KOPT-K1 (cell line): ENCODE results near the gene CLDN11.

ENCODE experiments used
- H3K27ac ChIP-seq: fragments of 200-600 bp; sonication (generic); 2 replicates; pipeline ENCODE4 v1.5.1; 2016; ENCODE audit warnings: antibody characterized with exemption, mild to moderate bottlenecking, low read depth, low read length; ENCODE audit not compliant: poor library complexity, severe bottlenecking
- H3K36me3 ChIP-seq: fragments of 200-600 bp; sonication (generic); 2 replicates; pipeline ENCODE4 v1.5.1; 2017; ENCODE audit warnings: antibody characterized with exemption, mild to moderate bottlenecking, low read length, moderate library complexity; ENCODE audit not compliant: insufficient read depth
- H3K9me3 ChIP-seq: fragments of 200-600 bp; sonication (generic); 2 replicates; pipeline ENCODE4 v1.5.1; 2017; ENCODE audit warnings: antibody characterized with exemption, low read length, mild to moderate bottlenecking; ENCODE audit not compliant: insufficient read depth, poor library complexity, severe bottlenecking

The CLDN11 gene

DNA sequence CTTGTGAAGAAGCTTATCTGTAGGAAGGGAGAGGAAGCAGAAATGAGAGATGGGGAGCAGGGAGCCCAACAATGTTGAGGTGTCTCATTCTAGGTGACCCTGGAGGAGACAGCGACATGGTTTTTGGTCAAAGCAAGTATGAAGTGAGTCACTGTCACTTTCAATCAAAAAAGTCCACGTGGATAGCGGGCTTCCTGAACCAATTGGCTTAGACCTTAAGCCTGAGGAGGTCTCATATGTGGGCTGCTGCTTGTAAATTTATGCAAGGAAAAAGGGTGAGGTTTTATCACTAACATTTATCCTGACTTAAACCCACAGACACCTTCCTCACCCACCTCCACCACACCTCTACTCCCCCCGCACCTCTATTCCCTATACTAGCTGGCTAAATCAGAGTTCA lies 22.7 kb downstream of the CLDN11 start:
- Histone ChIP-seq H3K36me3 (no peaks in the 10 kb centered on the region), H3K9me3 (no peaks in the 10 kb centered on the region), H3K27ac (no peak overlapping the region)

GRCh38 chr3:170442947-170443346 lies 24.3 kb downstream of the CLDN11 start:
- H3K27ac ChIP-seq = no peak overlapping the region
- no peaks in the 10 kb centered on the region for H3K36me3 ChIP-seq
- H3K9me3 ChIP-seq = no peaks in the 10 kb centered on the region

DNA sequence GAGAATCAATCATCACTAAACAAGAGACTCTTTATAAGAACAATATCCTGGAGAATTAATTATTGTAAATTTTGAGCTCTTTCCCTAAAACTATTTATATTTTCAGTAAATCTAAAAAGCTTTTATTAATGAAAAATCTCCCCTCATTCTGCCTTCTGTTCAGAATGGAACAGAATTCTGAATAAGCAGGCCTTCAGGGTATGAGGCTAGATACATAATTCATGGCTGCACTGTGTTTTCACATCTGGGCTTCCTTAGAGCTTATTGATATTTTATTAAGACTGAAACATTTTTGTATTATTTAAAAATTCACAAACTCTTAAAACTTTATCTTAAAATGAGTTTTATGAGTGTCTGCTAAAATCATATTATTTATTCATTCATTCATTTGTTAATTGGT lies 24.8 kb downstream of the CLDN11 start:
- Histone ChIP-seq H3K27ac (no peak overlapping the region), H3K9me3 (no peaks in the 10 kb centered on the region), H3K36me3 (no peaks in the 10 kb centered on the region)

DNA sequence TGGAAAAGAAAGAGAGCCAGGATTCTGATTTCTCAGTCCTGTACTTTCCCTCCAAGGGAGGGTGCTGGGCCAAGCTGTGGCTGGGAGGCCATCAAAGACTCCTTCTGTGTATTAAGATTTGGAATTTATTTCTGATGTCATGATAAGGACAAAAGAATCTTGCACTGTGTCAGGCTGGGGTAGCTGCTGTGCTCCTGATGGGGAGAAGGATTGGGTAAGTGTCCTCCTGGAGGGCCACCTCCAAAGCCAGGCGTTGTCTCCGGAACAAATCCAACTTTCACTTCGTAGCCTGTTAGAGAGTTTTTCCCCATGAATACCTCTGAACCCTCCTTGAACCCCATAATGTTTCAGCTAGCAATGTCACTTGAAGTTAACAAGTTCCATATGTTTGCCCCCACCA lies 29.9 kb downstream of the CLDN11 start:
- H3K36me3 ChIP-seq = no peaks in the 10 kb centered on the region
- H3K27ac ChIP-seq = no peak overlapping the region
- no peaks in the 10 kb centered on the region for H3K9me3 ChIP-seq

DNA sequence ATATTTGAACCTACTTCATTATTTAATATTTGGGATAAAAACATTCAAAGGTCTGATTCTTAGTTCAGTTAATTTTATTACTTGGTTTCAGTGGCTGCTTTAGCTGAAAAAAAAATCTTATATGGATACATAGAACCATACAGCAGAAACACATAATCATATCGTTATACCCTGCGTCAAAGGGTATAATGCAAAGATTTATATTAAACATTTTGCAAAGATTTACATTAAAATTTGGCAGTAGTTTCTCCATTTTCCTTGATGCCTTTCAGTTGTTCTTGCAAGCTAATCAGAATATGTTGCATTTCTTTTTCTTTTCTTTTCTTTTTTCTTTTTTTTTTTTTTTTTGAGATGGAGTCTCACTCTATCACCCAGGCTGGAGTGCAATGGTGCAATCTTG lies 31.4 kb downstream of the CLDN11 start:
- Histone ChIP-seq H3K9me3 (no peaks in the 10 kb centered on the region), H3K27ac (no peak overlapping the region), H3K36me3 (no peaks in the 10 kb centered on the region)

DNA sequence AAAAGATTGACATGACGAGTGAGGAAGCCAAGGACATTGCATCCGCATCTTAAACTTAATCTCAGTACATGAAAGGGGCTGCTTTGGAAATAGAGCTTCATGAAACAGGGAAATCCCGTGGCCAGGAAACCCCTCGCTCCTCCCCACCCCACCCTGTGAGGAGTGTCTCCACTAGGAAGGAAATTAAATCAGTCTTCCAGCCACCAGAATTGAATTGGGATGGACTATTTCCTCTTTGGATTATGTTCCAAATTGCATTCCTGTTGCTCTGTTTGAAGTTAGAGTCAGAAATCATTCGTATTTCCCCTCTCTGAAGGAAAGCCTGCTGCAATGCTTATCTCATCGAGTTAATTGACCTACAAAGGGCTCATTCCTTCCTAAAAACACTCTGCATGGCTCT lies 35.8 kb downstream of the CLDN11 start:
- no peaks in the 10 kb centered on the region for H3K9me3 ChIP-seq
- no peaks in the 10 kb centered on the region for H3K36me3 ChIP-seq
- H3K27ac ChIP-seq = no peak overlapping the region

- H3K36me3 ChIP-seq = no peaks in the 10 kb centered on the region
- no peak overlapping the region for H3K27ac ChIP-seq
- no peaks in the 10 kb centered on the region for H3K9me3 ChIP-seq
These were observed 39.6 kb downstream of the CLDN11 start for GRCh38 chr3:170458285-170458684.

GRCh38 chr3:170463011-170463410 lies 44.3 kb downstream of the CLDN11 start:
- no peaks in the 10 kb centered on the region for H3K9me3 ChIP-seq
- H3K36me3 ChIP-seq = no peaks in the 10 kb centered on the region
- no peak overlapping the region for H3K27ac ChIP-seq

DNA sequence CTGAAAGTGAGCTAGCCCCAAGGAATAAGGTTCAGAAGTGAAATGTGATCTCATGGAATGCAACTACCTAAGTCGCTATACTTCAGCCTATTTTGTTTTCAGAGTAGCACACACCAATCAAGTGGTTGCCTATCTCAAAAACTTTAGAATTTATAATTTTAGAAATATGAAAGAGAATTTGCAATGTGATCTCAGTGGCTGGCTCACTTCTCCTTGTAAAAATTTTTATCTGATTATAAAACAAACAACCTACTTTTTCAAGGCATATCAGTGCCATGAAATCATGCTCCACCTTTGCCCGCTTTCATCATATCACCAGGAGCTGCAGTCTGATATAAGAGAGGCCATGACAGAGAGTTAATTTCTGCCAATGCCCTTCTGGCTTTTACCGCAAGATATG lies 47.3 kb downstream of the CLDN11 start:
- Histone ChIP-seq H3K27ac (no peak overlapping the region), H3K36me3 (no peaks in the 10 kb centered on the region)

DNA sequence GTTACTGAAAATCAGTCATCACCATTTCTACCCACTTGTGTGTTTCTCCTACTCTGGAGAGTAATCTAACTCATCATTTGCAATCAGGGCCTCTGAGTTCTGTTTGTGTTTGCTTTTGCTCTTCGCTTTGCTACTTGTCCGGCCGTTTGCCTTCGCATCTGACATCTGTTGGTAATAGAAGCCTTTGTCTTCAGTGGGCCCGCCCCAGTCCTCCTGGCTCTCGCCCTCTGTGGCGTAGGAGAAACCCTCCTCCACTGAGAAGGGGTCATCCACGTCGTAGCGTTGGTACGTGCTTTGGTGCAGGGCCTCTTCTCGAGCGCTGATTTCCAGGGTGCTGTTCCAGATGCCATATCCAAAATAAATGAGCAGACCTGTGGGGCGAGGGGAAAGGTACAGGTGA lies 48.3 kb downstream of the CLDN11 start:
- Histone ChIP-seq H3K36me3 (no peaks in the 10 kb centered on the region), H3K27ac (no peak overlapping the region), H3K9me3 (no peaks in the 10 kb centered on the region)

More for the DNA sequence above, 47.3 kb downstream of the CLDN11 start:
- H3K9me3 ChIP-seq = no peaks in the 10 kb centered on the region

- Histone ChIP-seq H3K9me3 (no peaks in the 10 kb centered on the region), H3K27ac (no peak overlapping the region), H3K36me3 (no peaks in the 10 kb centered on the region)
These were observed 49.0 kb downstream of the CLDN11 start for GRCh38 chr3:170467571-170468147.

DNA sequence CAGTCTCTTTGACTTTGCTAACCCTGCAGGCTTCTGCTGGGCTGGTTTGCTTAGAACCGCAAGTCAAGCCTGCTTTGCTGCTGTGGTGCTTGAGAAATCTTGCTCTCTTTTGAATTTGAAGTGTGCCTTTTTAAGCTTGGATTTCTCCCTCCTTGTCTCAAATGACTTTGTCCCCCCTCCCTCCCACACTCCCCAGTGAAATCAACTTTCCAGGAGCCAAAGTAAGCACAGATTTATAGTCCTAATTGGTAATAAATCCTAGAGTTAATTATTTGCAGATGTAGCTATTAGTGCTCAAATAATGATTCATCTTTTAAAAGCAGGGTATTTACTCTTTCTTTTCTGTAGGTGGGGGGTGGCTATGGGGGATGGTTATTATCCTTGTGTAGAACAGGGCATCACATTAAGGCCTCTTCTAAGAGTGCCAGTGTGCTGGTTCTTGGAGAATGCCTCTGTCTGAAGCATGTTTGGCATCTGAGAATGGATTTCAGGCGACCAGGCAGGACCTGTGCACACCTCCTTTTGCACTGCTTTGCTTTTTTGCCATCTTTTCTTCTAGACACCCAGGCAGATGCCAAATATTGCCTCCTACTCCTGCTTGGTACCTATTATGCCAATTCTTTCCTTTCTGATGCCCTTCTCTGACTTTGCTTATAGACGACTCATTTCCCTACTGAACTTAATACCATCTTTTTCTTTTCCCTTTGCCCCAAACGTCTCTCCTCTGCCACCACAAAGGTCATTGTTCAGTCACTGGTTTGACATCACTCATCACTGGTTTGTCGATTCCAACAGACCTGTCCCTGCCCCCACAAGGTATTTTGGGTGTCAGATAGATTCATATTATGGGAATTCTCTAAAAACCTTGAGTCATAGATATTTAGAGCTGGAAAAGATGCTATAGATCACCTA lies 50.7 kb downstream of the CLDN11 start:
- H3K27ac ChIP-seq = no peak overlapping the region
- no peaks in the 10 kb centered on the region for H3K9me3 ChIP-seq
- H3K36me3 ChIP-seq = no peaks in the 10 kb centered on the region

- Histone ChIP-seq H3K27ac (no peak overlapping the region), H3K9me3 (no peaks in the 10 kb centered on the region), H3K36me3 (no peaks in the 10 kb centered on the region)
These were observed 51.7 kb downstream of the CLDN11 start for GRCh38 chr3:170470063-170471016.

- Histone ChIP-seq H3K27ac (no peak overlapping the region), H3K36me3 (no peaks in the 10 kb centered on the region), H3K9me3 (no peaks in the 10 kb centered on the region)
These were observed 52.5 kb downstream of the CLDN11 start for GRCh38 chr3:170471149-170471548.

DNA sequence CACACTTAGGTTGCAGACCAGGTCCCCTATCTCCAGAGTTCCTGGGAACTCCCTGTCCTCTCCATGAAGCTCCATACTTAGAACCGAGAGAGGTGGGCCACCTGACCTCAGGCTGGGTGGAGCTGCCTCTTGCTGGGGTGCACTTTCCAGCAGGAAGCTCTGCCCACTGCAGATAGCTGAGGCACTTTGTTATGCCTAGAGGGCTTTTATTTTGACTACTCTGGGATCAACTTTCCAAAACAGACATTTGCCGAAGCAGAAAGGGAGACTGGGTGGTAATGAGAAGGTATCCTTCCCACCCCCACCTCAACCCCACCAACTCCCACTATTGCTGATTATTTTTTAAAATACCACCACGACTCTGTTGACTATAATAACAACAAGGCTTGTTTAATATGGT lies 54.7 kb downstream of the CLDN11 start:
- Histone ChIP-seq H3K27ac (no peak overlapping the region), H3K9me3 (no peaks in the 10 kb centered on the region), H3K36me3 (no peaks in the 10 kb centered on the region)
